ENCODE measurements around the gene ARID5B. TPM values are rescaled to one million over a fixed set of nuclear protein-coding genes. Genes with fewer than 3 reads are reported as not detected.
A peak's percentile ranks its signal among the peaks of the same experiment; 100 is the strongest.

The ARID5B gene
- total RNA-seq, 4 donors from 2014 or later = 17.7 to 54.6 (median 34.8) TPM

DNA sequence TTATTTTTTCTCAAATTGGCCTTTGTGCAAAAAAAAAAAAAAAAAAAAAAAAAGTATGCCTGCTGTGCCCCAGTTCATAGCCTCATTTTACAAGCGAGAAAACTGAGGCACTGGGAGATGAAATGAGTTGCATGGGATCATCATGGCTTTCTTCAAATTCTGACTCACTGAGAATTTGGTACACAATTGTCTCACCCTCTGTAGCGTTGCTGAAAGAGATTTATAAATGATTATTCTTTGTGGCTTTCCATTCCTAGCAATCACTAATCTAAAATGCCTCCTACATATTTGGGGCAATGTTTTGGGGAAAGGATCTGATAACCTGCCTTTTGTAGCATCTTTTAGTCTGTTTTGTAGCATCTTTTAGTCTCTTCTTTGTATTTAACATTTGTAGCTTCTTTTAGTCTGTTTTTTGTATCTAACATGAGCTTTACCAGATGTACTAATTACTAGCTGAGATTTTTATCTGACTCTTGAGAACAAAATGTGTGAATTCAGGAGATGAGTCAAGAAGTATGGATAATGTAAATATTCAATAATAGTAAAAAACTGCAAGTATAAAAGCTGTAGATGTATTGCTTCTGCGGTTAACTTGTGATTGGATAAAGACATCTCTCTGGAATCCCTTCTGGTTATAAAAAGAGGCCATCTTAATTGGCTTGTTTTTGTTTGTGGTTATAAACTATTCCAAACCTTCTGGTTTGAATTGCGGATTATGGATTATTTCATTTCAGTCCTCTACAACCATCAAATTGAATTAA, 161.4 kb downstream of the ARID5B start:
- 70 to 84% methylated on average over 4 of the region's 4 CpGs for WGBS, 2 donors (ENCODE audit: low coverage in 1 of 2)
- in situ Hi-C loops (cut with MboI; ENCODE audit: low pct_ligation_motif_present in 1 of 4, low pct_unique_long_range_greater_than_20kb in 1 of 4, low sequenced_read_pairs in 3 of 4) = no loop called here
- H3K27ac ChIP-seq = peak overlapping the region; percentile 56 to 75 (median 68)

DNA sequence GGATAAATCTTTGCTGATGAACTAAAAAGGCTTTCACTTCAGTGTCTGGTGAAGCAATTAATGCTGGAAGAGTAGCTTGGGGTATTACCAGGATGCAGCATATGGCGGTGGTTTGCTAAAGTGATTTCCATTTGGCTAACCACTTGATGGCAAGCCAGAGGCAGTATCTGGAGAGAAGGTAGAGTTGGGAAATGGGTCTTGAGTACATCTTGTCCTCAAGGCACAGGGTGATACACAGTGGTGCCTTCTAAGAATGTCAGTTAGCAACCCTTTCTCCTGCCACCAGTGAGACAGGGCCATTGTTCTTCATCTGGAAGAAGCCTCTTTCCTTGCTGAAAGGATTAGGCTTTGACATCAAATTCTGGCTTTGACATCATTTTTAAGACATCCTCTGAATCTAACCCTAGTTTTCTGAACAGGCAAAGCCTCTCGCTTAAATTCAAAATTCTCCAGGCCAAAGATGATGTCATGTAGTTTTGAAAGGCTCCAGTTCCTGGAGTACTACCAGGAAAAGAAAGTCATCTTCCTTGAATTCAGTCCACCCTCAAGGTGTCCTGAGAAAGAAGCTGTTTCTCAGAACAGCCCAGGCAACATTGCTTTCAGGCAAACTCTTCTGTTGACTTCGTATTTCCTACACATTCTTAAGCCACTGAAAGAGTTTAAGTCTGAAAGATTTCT, 162.4 kb downstream of the ARID5B start:
- TF ChIP-seq EP300 (IDR thresholded peaks at IDR 0.05; ENCODE audit: low read depth) = peak; percentile 15
- TF ChIP-seq, protein P1, sequence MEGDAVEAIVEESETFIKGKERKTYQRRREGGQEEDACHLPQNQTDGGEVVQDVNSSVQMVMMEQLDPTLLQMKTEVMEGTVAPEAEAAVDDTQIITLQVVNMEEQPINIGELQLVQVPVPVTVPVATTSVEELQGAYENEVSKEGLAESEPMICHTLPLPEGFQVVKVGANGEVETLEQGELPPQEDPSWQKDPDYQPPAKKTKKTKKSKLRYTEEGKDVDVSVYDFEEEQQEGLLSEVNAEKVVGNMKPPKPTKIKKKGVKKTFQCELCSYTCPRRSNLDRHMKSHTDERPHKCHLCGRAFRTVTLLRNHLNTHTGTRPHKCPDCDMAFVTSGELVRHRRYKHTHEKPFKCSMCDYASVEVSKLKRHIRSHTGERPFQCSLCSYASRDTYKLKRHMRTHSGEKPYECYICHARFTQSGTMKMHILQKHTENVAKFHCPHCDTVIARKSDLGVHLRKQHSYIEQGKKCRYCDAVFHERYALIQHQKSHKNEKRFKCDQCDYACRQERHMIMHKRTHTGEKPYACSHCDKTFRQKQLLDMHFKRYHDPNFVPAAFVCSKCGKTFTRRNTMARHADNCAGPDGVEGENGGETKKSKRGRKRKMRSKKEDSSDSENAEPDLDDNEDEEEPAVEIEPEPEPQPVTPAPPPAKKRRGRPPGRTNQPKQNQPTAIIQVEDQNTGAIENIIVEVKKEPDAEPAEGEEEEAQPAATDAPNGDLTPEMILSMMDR (IDR thresholded peaks at IDR 0.05) = no peak
- TF ChIP-seq POLR2AphosphoS5 (IDR thresholded peaks at IDR 0.05) = peak; percentile 41 to 84 (median 69)
- no peak for TF ChIP-seq POLR2A (IDR thresholded peaks at IDR 0.05)
- intact Hi-C loops (cut with DNase I; ENCODE audit: low total_unique reads) (no loop called here), in situ Hi-C loops (cut with MboI; ENCODE audit: low pct_ligation_motif_present in 1 of 4, low pct_unique_long_range_greater_than_20kb in 1 of 4, low sequenced_read_pairs in 3 of 4) (no loop called here)
- H3K4me3 ChIP-seq = no peak overlapping the region
- peaks cover 0 to 23% (median 2%) of the 10 kb centered on the region in 4 donors for H3K36me3 ChIP-seq
- H3K9me3 ChIP-seq = no peaks in the 10 kb centered on the region
- peaks cover 7 to 51% (median 19%) of the 10 kb centered on the region in 4 donors for H3K4me1 ChIP-seq
- WGBS, 2 donors (ENCODE audit: low coverage in 1 of 2) = 75 to 82% methylated on average over 2 to 3 of the region's 3 CpGs
- H3K27me3 ChIP-seq = no peaks in the 10 kb centered on the region
- DNase-seq = no peak
- peak overlapping the region; percentile 59 to 75 (median 68) for H3K27ac ChIP-seq

More for the DNA sequence above, 161.4 kb downstream of the ARID5B start:
- intact Hi-C loops (cut with DNase I; ENCODE audit: low total_unique reads) = no loop called here
- DNase-seq = no peak
- Histone ChIP-seq H3K4me1 (peaks cover 16 to 56% (median 29%) of the 10 kb centered on the region in 4 donors), H3K36me3 (peaks cover 0 to 23% (median 2%) of the 10 kb centered on the region in 4 donors), H3K9me3 (no peaks in the 10 kb centered on the region), H3K4me3 (no peak overlapping the region), H3K27me3 (no peaks in the 10 kb centered on the region)
- TF ChIP-seq POLR2A (IDR thresholded peaks at IDR 0.05) = no peak
- no peak for TF ChIP-seq POLR2AphosphoS5 (IDR thresholded peaks at IDR 0.05)
- TF ChIP-seq EP300 (IDR thresholded peaks at IDR 0.05; ENCODE audit: low read depth) = no peak

DNA sequence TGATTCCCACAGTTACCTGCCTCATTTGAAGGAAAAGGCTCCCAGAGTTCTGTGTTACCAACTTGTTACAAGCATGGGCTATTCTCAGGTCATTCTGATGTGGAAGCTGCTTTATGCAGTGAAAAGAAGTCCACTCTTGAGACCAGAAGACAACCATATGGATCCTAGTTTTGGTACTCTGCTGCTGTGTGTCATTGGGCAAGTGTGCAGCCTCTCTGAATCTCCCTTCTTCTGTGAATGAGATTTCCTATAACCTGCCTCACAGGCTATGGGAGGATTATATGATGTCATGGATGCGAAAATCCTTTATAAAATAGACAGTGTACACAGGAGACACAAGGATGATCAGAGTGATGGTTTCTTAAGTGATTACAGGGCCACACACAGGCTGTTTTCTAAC, 166.1 kb downstream of the ARID5B start:
- Histone ChIP-seq H3K27me3 (no peaks in the 10 kb centered on the region), H3K4me3 (no peak overlapping the region), H3K36me3 (peaks cover 0 to 26% (median 3%) of the 10 kb centered on the region in 4 donors), H3K4me1 (peaks cover 0 to 38% (median 8%) of the 10 kb centered on the region in 4 donors), H3K9me3 (no peaks in the 10 kb centered on the region), H3K27ac (no peak overlapping the region)
- in situ Hi-C loops (cut with MboI; ENCODE audit: low pct_ligation_motif_present in 1 of 4, low pct_unique_long_range_greater_than_20kb in 1 of 4, low sequenced_read_pairs in 3 of 4) = no loop called here
- 96 to 100% methylated on average over 1 of the region's 1 CpG for WGBS, 2 donors (ENCODE audit: low coverage in 1 of 2)
- DNase-seq = no peak
- no peak for TF ChIP-seq POLR2AphosphoS5 (IDR thresholded peaks at IDR 0.05)
- no peak for TF ChIP-seq EP300 (IDR thresholded peaks at IDR 0.05; ENCODE audit: low read depth)
- TF ChIP-seq, protein P1 (IDR thresholded peaks at IDR 0.05) = no peak
- no peak for TF ChIP-seq POLR2A (IDR thresholded peaks at IDR 0.05)
- intact Hi-C loops (cut with DNase I; ENCODE audit: low total_unique reads) = no loop called here

DNA sequence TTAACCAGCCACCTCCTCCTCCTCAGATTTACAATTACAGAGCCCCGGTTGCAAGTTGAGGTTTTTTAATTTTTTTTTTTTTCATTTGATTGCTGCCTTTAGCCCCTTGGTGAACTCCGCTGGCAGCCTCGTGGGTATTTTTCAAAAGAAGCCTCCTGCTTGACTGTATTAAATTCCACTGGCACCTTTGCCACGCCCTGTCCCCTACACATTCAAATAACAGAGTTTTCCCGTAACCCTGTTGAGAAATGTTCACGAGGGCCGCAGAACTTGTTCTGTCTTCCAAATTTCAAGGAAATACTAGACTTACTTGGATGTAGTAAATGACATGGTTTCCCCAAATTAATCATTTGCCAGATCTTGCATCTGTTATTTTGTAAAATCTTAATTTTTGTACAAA, 167.0 kb downstream of the ARID5B start:
- 92 to 95% methylated on average over 6 to 7 of the region's 7 CpGs for WGBS, 2 donors (ENCODE audit: low coverage in 1 of 2)
- intact Hi-C loops (cut with DNase I; ENCODE audit: low total_unique reads) = no loop called here
- in situ Hi-C loops (cut with MboI; ENCODE audit: low pct_ligation_motif_present in 1 of 4, low pct_unique_long_range_greater_than_20kb in 1 of 4, low sequenced_read_pairs in 3 of 4) = no loop called here

More for the DNA sequence above, 167.0 kb downstream of the ARID5B start:
- peak overlapping the region in 2 of 4 donors; percentile 40 to 41 for H3K27ac ChIP-seq
- peaks cover 0 to 30% (median 3%) of the 10 kb centered on the region in 4 donors for H3K36me3 ChIP-seq
- no peak overlapping the region for H3K4me3 ChIP-seq
- TF ChIP-seq, protein P1 (IDR thresholded peaks at IDR 0.05) = no peak
- no peak for TF ChIP-seq POLR2AphosphoS5 (IDR thresholded peaks at IDR 0.05)
- no peak for TF ChIP-seq POLR2A (IDR thresholded peaks at IDR 0.05)
- TF ChIP-seq EP300 (IDR thresholded peaks at IDR 0.05; ENCODE audit: low read depth) = no peak
- H3K9me3 ChIP-seq = no peaks in the 10 kb centered on the region
- peaks cover 0 to 38% (median 7%) of the 10 kb centered on the region in 4 donors for H3K4me1 ChIP-seq
- DNase-seq = no peak
- no peaks in the 10 kb centered on the region for H3K27me3 ChIP-seq

All from transverse colon (tissue), 4 donors.